Astrocyte of the spinal cord (primary cell): ENCODE results near the gene KNTC1.

Experiments used
- DNase-seq: peaks from one replicate; pipeline ENCODE4 v3.0.0; 2011; ENCODE audit warnings: low read depth, low spot score
- H3K4me3 ChIP-seq: 2 replicates; pipeline ENCODE4 v1.5.1; 2011; ENCODE audit warnings: low read depth, mild to moderate bottlenecking, low read length, moderate library complexity
- CTCF ChIP-seq: IDR thresholded peaks from 2 replicates; pipeline ENCODE4 v1.5.1; 2012; ENCODE audit warnings: low read depth, mild to moderate bottlenecking, low read length, inconsistent platforms
- in situ Hi-C: cut with HindIII; loops from 2 replicates; pipeline ENCODE4 v1.10.0; 2017; ENCODE audit warnings: low sequenced_read_pairs

Gene KNTC1

GRCh38 chr12:122538496-122538895 lies 11.4 kb downstream of the KNTC1 start:
- no peak for DNase-seq
- H3K4me3 ChIP-seq, result no peak overlapping the region
- in situ Hi-C loops, result no loop called here
- no peak for TF ChIP-seq CTCF

GRCh38 chr12:122544537-122544936 lies 17.5 kb downstream of the KNTC1 start:
- no peak overlapping the region for H3K4me3 ChIP-seq
- in situ Hi-C loops, result no loop called here
- TF ChIP-seq CTCF, result no peak
- DNase-seq, result no peak

- no peak overlapping the region for H3K4me3 ChIP-seq
- in situ Hi-C loops, result no loop called here
- no peak for TF ChIP-seq CTCF
- no peak for DNase-seq
Measured at GRCh38 chr12:122545855-122546254, 18.8 kb downstream of the KNTC1 start.

GRCh38 chr12:122547330-122547729 lies 20.3 kb downstream of the KNTC1 start:
- in situ Hi-C loops, result no loop called here
- no peak for TF ChIP-seq CTCF

GRCh38 chr12:122558745-122559641 lies 31.9 kb downstream of the KNTC1 start:
- no peak overlapping the region for H3K4me3 ChIP-seq
- in situ Hi-C loops, result no loop called here
- no peak for TF ChIP-seq CTCF
- no peak for DNase-seq

More at GRCh38 chr12:122547330-122547729, 20.3 kb downstream of the KNTC1 start:
- no peak for DNase-seq
- H3K4me3 ChIP-seq, result no peak overlapping the region

- no peak overlapping the region for H3K4me3 ChIP-seq
- in situ Hi-C loops, result no loop called here
- TF ChIP-seq CTCF, result no peak
- no peak for DNase-seq
Measured at GRCh38 chr12:122560138-122560537, 33.1 kb downstream of the KNTC1 start.
